GM12878 (cell line): Measurements from ENCODE around the gene HCN4. TPM values are rescaled to one million over a fixed set of nuclear protein-coding genes. Genes with fewer than 3 reads are reported as not detected.
A peak's percentile ranks its signal among the peaks of the same experiment; 100 is the strongest.

ENCODE experiments used
- ATAC-seq: fragments of 200-7000 bp; cut with Tn5 transposase; 3 replicates; pipeline ENCODE4 v1.9.1; 2020; ENCODE audit warnings: mild to moderate bottlenecking, moderate library complexity
- BruUV-seq: library from RNA; stranded (reverse); fragments of 400-500 nt; replicated peaks from 2 replicates; lab custom pipeline; 2021; lab: Mats Ljungman, UMichigan
- CTCF ChIA-PET: fragments of 300-600 bp; sonication (Branson Sonifier 250); formaldehyde crosslinking; extraction: SDS; loops from one replicate; lab custom pipeline; 2021; ENCODE audit warnings: inconsistent platforms; lab: Yijun Ruan, JAX
- POLR2A ChIA-PET: fragments of 350-600 bp; formaldehyde crosslinking; extraction: SDS; loops from one replicate; lab custom pipeline; 2021; ENCODE audit warnings: inconsistent platforms; lab: Charles Lee
- RAD21 ChIA-PET: fragments of 300-600 bp; sonication (Branson Sonifier 250); formaldehyde crosslinking; loops from one replicate; lab custom pipeline; 2023; ENCODE audit warnings: antibody characterized with exemption; ENCODE audit not compliant: unreplicated experiment; lab: Charles Lee
- SMC1A ChIA-PET: fragments of 300-600 bp; sonication (Branson Sonifier 250); formaldehyde crosslinking; loops from one replicate; lab custom pipeline; 2023; ENCODE audit not compliant: unreplicated experiment, uncharacterized antibody; lab: Charles Lee
- DNase-seq: peaks from one replicate; pipeline ENCODE4 v3.0.0-alpha.2; 2011; ENCODE audit warnings: low read depth, low spot score
- FAIRE-seq: peaks from 3 replicates; lab custom pipeline; 2011; peaks lifted over from hg19 to GRCh38; lab: Jason Lieb, UNC
- H2AFZ ChIP-seq: 2 replicates; pipeline ENCODE4 v1.6.0; 2011; ENCODE audit warnings: low read depth, low read length, control low read depth; ENCODE audit not compliant: control insufficient read depth
- H3K27ac ChIP-seq: 2 replicates; pipeline ENCODE4 v1.5.1; 2011; ENCODE audit warnings: control low read depth; ENCODE audit not compliant: control insufficient read depth, insufficient read depth
- H3K27me3 ChIP-seq, 2 experiments: replicated peaks in 1 of 2; 2 replicates each; pipeline versions ENCODE4 v1.6.0 to v1.6.1; 2011; ENCODE audit warnings: low read length in 1 of 2; ENCODE audit not compliant: control insufficient read depth in 2 of 2, insufficient read depth in 2 of 2
- H3K36me3 ChIP-seq, 2 experiments: 2 replicates each; pipeline ENCODE4 v1.5.1; 2011; ENCODE audit warnings: low read length in 1 of 2; ENCODE audit not compliant: control insufficient read depth in 2 of 2, insufficient read depth in 2 of 2
- H3K4me1 ChIP-seq: 2 replicates; pipeline ENCODE4 v1.6.1; 2011; ENCODE audit warnings: mild to moderate bottlenecking, low read length, moderate library complexity, mixed read lengths; ENCODE audit not compliant: control insufficient read depth, insufficient read depth
- H3K4me2 ChIP-seq: 2 replicates; pipeline ENCODE4 v1.6.0; 2011; ENCODE audit warnings: control low read depth; ENCODE audit not compliant: control insufficient read depth, insufficient read depth
- H3K4me3 ChIP-seq: fragments of 200-600 bp; sonication (generic); 2 replicates; pipeline ENCODE4 v1.5.1; 2016
- H3K79me2 ChIP-seq: 2 replicates; pipeline ENCODE4 v1.6.0; 2011; ENCODE audit warnings: low read length; ENCODE audit not compliant: control insufficient read depth, insufficient read depth
- H3K9ac ChIP-seq: 2 replicates; pipeline ENCODE4 v1.8.0; 2011; ENCODE audit warnings: low read length, control low read depth, mixed read lengths; ENCODE audit not compliant: control insufficient read depth, insufficient read depth
- H3K9me3 ChIP-seq: replicated peaks from 3 replicates; pipeline ENCODE4 v1.5.1; 2011; ENCODE audit warnings: mild to moderate bottlenecking, low read length; ENCODE audit not compliant: control insufficient read depth, insufficient read depth
- H4K20me1 ChIP-seq: 2 replicates; pipeline ENCODE4 v1.6.0; 2011; ENCODE audit not compliant: control insufficient read depth, insufficient read depth
- BCL3 ChIP-seq: IDR thresholded peaks from 2 replicates; pipeline ENCODE4 v1.6.1; 2011; ENCODE audit warnings: borderline replicate concordance, low read depth, mild to moderate bottlenecking, moderate library complexity, low read length; ENCODE audit not compliant: insufficient read depth, poor library complexity, severe bottlenecking
- FOXK2 ChIP-seq: fragments of 450-650 bp; IDR thresholded peaks from 2 replicates; pipeline ENCODE4 v1.6.1; 2017; ENCODE audit warnings: mild to moderate bottlenecking, moderate library complexity
- NFYB ChIP-seq: IDR thresholded peaks from 2 replicates; pipeline ENCODE4 v1.6.1; 2011; ENCODE audit warnings: low read depth, mild to moderate bottlenecking, low read length, improper control_type of control experiment, moderate library complexity; ENCODE audit not compliant: insufficient read depth
- RBBP5 ChIP-seq: fragments of 200-600 bp; sonication (generic); conservative IDR thresholded peaks from 2 replicates; pipeline ENCODE4 v1.6.1; 2016
- ZNF384 ChIP-seq: IDR thresholded peaks from 2 replicates; pipeline ENCODE4 v1.6.1; 2012; ENCODE audit warnings: low read depth, mild to moderate bottlenecking, low read length, improper control_type of control experiment, borderline replicate concordance
- whole genome bisulfite sequencing: methylation state at CpG from one replicate; pipeline ENCODE4 v1.1.6; 2016; ENCODE audit warnings: low lambda C conversion rate; ENCODE audit not compliant: insufficient replicate concordance, insufficient coverage; ENCODE audit errors: missing lambda C conversion rate; 5-methylcytosine and 5-hydroxymethylcytosine counted together
- in situ Hi-C: fragments of 300-500 bp; cut with MboI; formaldehyde crosslinking; loops from 9 replicates; pipeline ENCODE4 v1.14.3; 2018; ENCODE audit warnings: mixed read lengths
- intact Hi-C: fragments of 100-400 bp; cut with micrococcal nuclease; formaldehyde crosslinking; loops from one replicate; pipeline ENCODE4 v1.14.2; 2022; ENCODE audit not compliant: unreplicated experiment
- polyA plus RNA-seq, 11 experiments: library from polyadenylated mRNA; depleted of rRNA in 4 of 11; unstranded in 6 of 11; stranded (reverse) in 5 of 11; fragments of >200 nt; fragmentation: Nextera tagmentation in 4 of 11; fragmentation: Illumina TruSeq in 1 of 11; extraction: Ambion mirVana in 4 of 11; extraction: Trizol in 1 of 11; gene quantifications; 1 replicate in 1 of 11; 2 replicates in 10 of 11; pipeline versions ENCODE4 v1.2.1 to v1.2.3, GENCODE V29; 2011 to 2016; ENCODE audit warnings: inconsistent platforms in 2 of 11, missing spikeins in 2 of 11, low read depth in 1 of 11
- total RNA-seq, 4 experiments: library from RNA; depleted of rRNA in 3 of 4; stranded (reverse); fragments of >200 nt in 3 of 4; fragmentation: Illumina TruSeq in 1 of 4; extraction: Trizol in 1 of 4; gene quantifications; 2 replicates each; pipeline versions ENCODE4 v1.2.1 to v1.2.3, GENCODE V29; 2013 to 2021

The HCN4 gene
- total and polyA plus RNA-seq, 10 of the 15 experiments (the other 5 are each of a cell fraction or from before 2014, with no cell fraction given): 0.03 to 0.10 TPM; not detected in 8

GRCh38 chr15:73317651-73318462, 50.9 kb downstream of the HCN4 start:
- Histone ChIP-seq H3K4me2 (no peak overlapping the region), H3K9me3 (no peaks in the 10 kb centered on the region), H3K36me3 (no peaks in the 10 kb centered on the region), H3K4me1 (peaks cover 4% of the 10 kb centered on the region; the same call in 1 of the 2 replicates), H3K4me3 (no peak overlapping the region), H2AFZ (no peak overlapping the region), H4K20me1 (no peaks in the 10 kb centered on the region), H3K27ac (no peak overlapping the region), H3K27me3 (no peaks in the 10 kb centered on the region), H3K79me2 (no peaks in the 10 kb centered on the region), H3K9ac (no peak overlapping the region)
- POLR2A ChIA-PET: no interaction called here
- no peak for FAIRE-seq
- DNase-seq: no peak
- ATAC-seq: peak; percentile 54
- CTCF ChIA-PET: no interaction called here
- TF ChIP-seq BCL3 (no peak), RBBP5 (no peak), ZNF384 (no peak), FOXK2 (no peak), NFYB (no peak)
- BruUV-seq: no TSS peak
- RAD21 ChIA-PET: no interaction called here
- WGBS: 43% methylated on average over 16 of the region's 16 CpGs
- SMC1A ChIA-PET: interaction anchor here (0.6 kb wide), 1 partner anchor 134 kb away, joined by 3 read pairs; no protein-coding TSS in a partner anchor
- in situ Hi-C loops: no loop called here
- intact Hi-C loops: no loop called here
